WERI-Rb-1 (cell line): ENCODE data around the gene MMP15.
A peak's percentile ranks its signal among the peaks of the same experiment; 100 is the strongest.

ENCODE experiments used
- DNase-seq: peaks from one replicate; pipeline ENCODE4 v3.0.0-alpha.2; 2020
- H3K27ac ChIP-seq: fragments of 250-450 bp; sonication (Bioruptor Pico); 2 replicates; pipeline ENCODE4 v1.5.1; 2020; ENCODE audit warnings: mild to moderate bottlenecking, moderate library complexity
- H3K27me3 ChIP-seq: fragments of 250-450 bp; sonication (Bioruptor Pico); 2 replicates; pipeline ENCODE4 v1.5.1; 2021; ENCODE audit warnings: mild to moderate bottlenecking, low read depth, moderate library complexity; ENCODE audit not compliant: insufficient read depth, severe bottlenecking
- H3K36me3 ChIP-seq: fragments of 250-450 bp; sonication (Bioruptor Pico); 2 replicates; pipeline ENCODE4 v1.5.1; 2020; ENCODE audit warnings: mild to moderate bottlenecking, moderate library complexity
- H3K4me3 ChIP-seq: 2 replicates; pipeline ENCODE4 v1.5.1; 2011; ENCODE audit warnings: low read depth, mild to moderate bottlenecking, control low read depth, low read length
- H3K9me3 ChIP-seq: fragments of 250-450 bp; sonication (Bioruptor Pico); 2 replicates; pipeline ENCODE4 v1.5.1; 2021; ENCODE audit warnings: mild to moderate bottlenecking, moderate library complexity; ENCODE audit not compliant: severe bottlenecking
- TF ChIP-seq, protein P1 (sequence below): IDR thresholded peaks from 2 replicates; pipeline ENCODE4 v1.5.1; 2011; ENCODE audit warnings: low read depth, mild to moderate bottlenecking, control low read depth, inconsistent platforms, low read length

MMP15 gene

DNA sequence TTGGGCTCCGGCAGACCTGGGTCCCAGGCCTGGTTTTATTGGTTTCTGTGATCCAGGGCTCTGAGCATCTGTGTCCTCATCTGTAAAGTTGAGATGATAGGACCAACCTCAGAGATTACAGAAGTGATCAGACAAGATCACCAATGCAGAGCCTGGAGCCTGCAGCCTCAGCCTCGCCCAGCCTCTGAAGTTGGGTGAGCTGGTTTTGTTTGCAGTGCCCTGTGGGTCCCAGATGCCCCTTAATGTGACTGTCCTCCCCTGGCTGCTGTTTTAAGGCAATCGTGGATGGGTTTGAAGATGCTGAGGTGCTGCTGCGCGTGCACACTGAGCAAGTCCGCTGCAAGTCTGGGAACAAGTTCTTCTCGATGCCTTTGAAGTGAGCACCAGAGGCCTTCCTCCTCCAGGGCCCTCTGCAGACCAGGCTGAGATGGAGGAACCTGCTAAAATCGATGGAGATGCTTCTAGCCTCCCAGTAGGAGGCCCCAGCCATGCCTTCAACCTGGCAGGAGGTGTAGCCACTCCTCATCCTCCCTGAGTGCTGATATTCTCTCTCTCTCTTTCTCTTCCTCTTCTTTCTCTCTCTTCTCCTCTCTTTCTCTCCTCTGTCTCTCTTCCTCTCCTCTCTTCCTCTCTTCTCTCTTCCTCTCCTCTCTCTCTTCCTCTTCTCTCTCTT lies 5.6 kb upstream of the MMP15 start:
- H3K36me3 ChIP-seq, result 0 out of 2 replicates have a peak, but pooled peaks cover 2% of the 10 kb centered on the region
- H3K4me3 ChIP-seq, result no peak overlapping the region
- H3K27ac ChIP-seq, result no peak overlapping the region
- TF ChIP-seq, protein P1, sequence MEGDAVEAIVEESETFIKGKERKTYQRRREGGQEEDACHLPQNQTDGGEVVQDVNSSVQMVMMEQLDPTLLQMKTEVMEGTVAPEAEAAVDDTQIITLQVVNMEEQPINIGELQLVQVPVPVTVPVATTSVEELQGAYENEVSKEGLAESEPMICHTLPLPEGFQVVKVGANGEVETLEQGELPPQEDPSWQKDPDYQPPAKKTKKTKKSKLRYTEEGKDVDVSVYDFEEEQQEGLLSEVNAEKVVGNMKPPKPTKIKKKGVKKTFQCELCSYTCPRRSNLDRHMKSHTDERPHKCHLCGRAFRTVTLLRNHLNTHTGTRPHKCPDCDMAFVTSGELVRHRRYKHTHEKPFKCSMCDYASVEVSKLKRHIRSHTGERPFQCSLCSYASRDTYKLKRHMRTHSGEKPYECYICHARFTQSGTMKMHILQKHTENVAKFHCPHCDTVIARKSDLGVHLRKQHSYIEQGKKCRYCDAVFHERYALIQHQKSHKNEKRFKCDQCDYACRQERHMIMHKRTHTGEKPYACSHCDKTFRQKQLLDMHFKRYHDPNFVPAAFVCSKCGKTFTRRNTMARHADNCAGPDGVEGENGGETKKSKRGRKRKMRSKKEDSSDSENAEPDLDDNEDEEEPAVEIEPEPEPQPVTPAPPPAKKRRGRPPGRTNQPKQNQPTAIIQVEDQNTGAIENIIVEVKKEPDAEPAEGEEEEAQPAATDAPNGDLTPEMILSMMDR, result no peak
- no peaks in the 10 kb centered on the region for H3K9me3 ChIP-seq
- no peaks in the 10 kb centered on the region for H3K27me3 ChIP-seq
- no peak for DNase-seq

DNA sequence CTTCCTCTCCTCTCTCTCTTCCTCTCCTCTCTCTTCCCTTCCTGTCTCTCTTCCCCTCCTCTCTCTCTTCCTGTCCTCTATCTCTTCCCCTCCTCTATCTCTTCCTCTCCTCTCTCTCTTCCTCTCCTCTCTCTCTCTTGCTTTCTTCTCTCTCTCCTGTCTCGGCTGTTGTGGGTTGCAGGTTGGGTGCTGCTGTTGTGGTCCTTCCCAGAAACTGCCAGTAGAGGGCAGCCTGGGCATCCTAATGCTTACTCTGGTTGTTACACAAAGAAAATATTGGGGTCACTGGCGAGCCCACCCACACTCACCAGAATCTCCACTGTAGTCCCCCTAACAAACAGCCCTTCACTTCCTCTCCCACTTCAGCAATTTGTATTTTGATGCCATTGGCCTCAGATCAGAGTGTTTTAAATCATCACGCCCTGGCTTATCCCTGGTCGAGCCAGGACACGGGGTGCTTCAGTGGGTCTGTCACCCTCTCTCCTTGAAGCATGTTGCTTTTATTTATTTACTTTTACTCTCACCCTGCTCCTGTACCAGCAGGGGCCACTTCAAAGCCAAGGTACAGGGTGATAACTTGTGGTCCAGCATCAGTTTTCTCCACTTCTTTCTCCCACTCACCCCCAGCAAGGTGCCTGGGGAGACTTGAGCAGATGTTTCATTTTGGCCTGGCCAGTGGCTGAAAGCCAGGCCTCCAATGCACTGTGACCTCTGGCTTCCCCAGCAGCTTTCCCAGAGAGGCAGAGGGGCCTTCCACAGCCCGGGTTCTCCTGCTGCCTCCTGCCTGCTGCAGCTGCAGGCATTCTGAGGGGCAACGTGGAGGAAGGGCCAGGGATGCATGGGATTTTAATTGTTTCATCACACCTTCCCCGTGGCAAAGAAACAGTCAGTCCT lies 4.7 kb upstream of the MMP15 start:
- TF ChIP-seq, protein P1, result peak; percentile 78
- H3K36me3 ChIP-seq, result 0 out of 2 replicates have a peak, but pooled peaks cover 2% of the 10 kb centered on the region
- no peaks in the 10 kb centered on the region for H3K9me3 ChIP-seq
- no peak overlapping the region for H3K27ac ChIP-seq
- DNase-seq, result peak; percentile 46
- H3K4me3 ChIP-seq, result no peak overlapping the region
- no peaks in the 10 kb centered on the region for H3K27me3 ChIP-seq

DNA sequence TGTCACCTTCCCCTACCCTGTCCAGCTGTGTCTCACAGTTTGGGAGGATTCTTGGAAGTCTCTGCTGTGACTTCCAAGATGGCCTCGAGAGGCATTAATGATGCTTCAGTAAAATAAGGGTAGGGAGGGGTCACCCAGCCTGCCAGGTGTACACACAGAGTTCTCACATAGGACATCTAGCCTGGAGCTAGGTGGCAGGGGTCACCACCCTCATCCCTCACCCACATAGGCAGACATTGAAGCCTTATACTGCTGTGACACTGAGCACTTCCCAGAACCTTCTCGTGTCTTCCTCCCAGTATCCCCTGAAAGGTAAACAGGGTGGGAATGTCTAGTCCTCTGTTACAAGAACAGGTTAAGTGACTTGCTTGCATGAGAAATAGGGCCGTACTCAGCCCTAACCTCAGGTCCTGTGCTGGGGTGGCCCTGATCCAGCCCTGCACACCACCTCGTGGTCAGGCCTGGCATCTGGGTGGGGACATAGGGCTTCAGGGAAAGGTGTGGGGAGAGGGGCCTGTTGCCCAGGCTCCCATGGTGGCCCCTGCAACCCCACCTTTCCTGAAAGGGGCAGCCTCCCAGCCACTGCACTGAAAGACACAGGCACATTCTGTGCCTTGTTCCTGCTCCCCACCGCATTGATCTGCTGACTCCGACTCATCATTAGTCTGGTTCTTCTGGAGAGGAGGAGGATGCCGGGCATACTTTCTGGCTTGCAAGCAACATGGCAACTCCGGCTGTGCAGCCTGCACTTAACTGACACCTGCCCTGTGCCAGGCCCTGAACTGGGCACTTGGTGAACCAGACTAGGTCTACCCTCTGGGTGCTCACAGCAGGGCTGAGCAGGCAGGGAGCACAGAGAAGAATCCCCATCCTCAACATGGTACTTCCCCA lies 3.6 kb upstream of the MMP15 start:
- no peak overlapping the region for H3K27ac ChIP-seq
- H3K4me3 ChIP-seq, result no peak overlapping the region
- no peak for DNase-seq

DNA sequence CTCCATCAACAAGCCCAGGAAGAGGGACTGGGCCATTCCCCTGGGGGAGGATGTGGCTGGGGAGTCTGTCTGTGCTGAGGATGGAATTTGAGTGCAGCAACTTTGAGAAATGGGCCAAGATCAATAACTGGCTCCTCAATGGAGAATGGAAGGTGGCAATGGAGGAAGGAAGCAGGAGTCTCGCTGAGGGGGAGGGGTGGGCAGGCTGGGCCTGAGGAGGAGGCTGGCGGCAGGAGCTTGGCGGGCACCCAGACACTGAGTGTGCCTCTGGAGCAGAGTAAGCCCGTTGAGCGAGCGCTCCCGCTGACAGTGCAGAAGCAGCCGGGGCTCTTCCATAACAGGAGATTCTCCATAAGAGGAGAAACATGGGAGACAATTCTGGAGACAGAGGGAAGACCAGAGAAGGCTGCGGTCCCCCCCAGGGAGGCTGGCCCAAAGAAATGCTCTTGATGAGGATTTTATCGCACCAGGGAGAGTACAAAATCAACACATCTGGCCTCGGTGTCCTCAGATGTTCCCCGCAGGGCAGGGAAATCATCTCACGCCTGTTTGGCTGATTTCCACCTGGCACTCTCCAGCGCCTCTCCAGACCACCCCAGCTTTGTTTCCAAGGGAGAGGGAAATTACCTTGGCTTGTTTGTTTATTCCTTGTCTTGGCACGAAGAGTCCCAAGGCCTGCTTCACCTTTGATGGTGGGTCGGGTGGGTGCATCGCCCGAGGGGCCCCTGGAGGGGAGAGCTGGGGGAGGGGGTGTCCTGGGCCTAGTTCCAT lies 2.8 kb upstream of the MMP15 start:
- no peak for DNase-seq
- TF ChIP-seq, protein P1, result no peak
- no peak overlapping the region for H3K4me3 ChIP-seq
- no peaks in the 10 kb centered on the region for H3K36me3 ChIP-seq
- no peaks in the 10 kb centered on the region for H3K9me3 ChIP-seq
- H3K27me3 ChIP-seq, result no peaks in the 10 kb centered on the region
- H3K27ac ChIP-seq, result no peak overlapping the region

More for the DNA sequence above, 3.6 kb upstream of the MMP15 start:
- Histone ChIP-seq H3K9me3 (no peaks in the 10 kb centered on the region), H3K27me3 (no peaks in the 10 kb centered on the region), H3K36me3 (0 out of 2 replicates have a peak, but pooled peaks cover 2% of the 10 kb centered on the region)
- TF ChIP-seq, protein P1, result no peak
